ENCODE data around the gene SPATA33.

GRCh38 chr16:89633064-89633631 lies 24.5 kb upstream of the SPATA33 start:
- TF ChIP-seq EZH2phosphoT487 (IDR thresholded peaks at IDR 0.05; ENCODE audit: insufficient read depth, low read depth) (no peak), EZH2 (IDR thresholded peaks at IDR 0.05; ENCODE audit: insufficient read depth, poor library complexity, severe bottlenecking) (no peak)

All from GM23248 (cell line).